H1 (cell line): ENCODE data around the gene CHPF. TPM values are rescaled to one million over a fixed set of nuclear protein-coding genes. Genes with fewer than 3 reads are reported as not detected.
A peak's percentile ranks its signal among the peaks of the same experiment; 100 is the strongest.

Source experiments
- ASH2L ChIP-seq: fragments of 200-600, 300-600 bp; sonication (generic); IDR thresholded peaks from one replicate; pipeline ENCODE4 v1.7.1; 2017; ENCODE audit warnings: low read length
- BACH1 ChIP-seq: IDR thresholded peaks from 2 replicates; pipeline ENCODE4 v1.6.1; 2012; ENCODE audit warnings: low read length, improper control_type of control experiment
- CBX5 ChIP-seq: fragments of 300-800, 300-1000 bp; sonication (generic); IDR thresholded peaks from 2 replicates; pipeline ENCODE4 v1.7.1; 2016; ENCODE audit warnings: antibody characterized with exemption, low read length, low read depth
- CHD2 ChIP-seq: IDR thresholded peaks from 2 replicates; pipeline ENCODE4 v1.6.1; 2012; ENCODE audit warnings: low read length, improper control_type of control experiment
- CTBP2 ChIP-seq: IDR thresholded peaks from 2 replicates; pipeline ENCODE4 v1.7.0; 2011; ENCODE audit warnings: borderline replicate concordance, mild to moderate bottlenecking, moderate library complexity, mixed read lengths, low read length; ENCODE audit not compliant: insufficient read depth, insufficient read length
- E2F6 ChIP-seq: IDR thresholded peaks from 2 replicates; pipeline ENCODE4 v1.6.1; 2012; ENCODE audit warnings: inconsistent platforms
- EGR1 ChIP-seq: IDR thresholded peaks from 2 replicates; pipeline ENCODE4 v1.6.1; 2011; ENCODE audit warnings: low read depth, low read length, borderline replicate concordance
- GABPA ChIP-seq: IDR thresholded peaks from 2 replicates; pipeline ENCODE4 v1.6.1; 2011; ENCODE audit warnings: mild to moderate bottlenecking, low read length, moderate library complexity, borderline replicate concordance; ENCODE audit not compliant: insufficient read depth
- HDAC2 ChIP-seq, 2 experiments: fragments of 300-600 bp in 1 of 2; sonication (generic) in 1 of 2; IDR thresholded peaks; 2 replicates each; pipeline ENCODE4 v1.6.1; 2011 to 2012; ENCODE audit warnings: low read depth in 2 of 2, low read length in 2 of 2, mild to moderate bottlenecking in 2 of 2, moderate library complexity in 2 of 2, borderline replicate concordance in 1 of 2, inconsistent platforms in 1 of 2
- HDAC6 ChIP-seq: IDR thresholded peaks from one replicate; pipeline ENCODE4 v1.7.1; 2012; ENCODE audit warnings: low read depth, mild to moderate bottlenecking, inconsistent platforms, low read length, moderate library complexity
- JUN ChIP-seq: IDR thresholded peaks from 2 replicates; pipeline ENCODE4 v1.6.1; 2011; ENCODE audit warnings: low read depth, mild to moderate bottlenecking, improper control_type of control experiment, low read length
- JUND ChIP-seq: IDR thresholded peaks from 2 replicates; pipeline ENCODE4 v1.6.1; 2011; ENCODE audit warnings: mild to moderate bottlenecking, improper control_type of control experiment, low read length
- MAFK ChIP-seq: IDR thresholded peaks from 2 replicates; pipeline ENCODE4 v1.6.1; 2012; ENCODE audit warnings: low read depth, mild to moderate bottlenecking, improper control_type of control experiment, low read length
- MAX ChIP-seq: IDR thresholded peaks from 2 replicates; pipeline ENCODE4 v1.6.1; 2012; ENCODE audit warnings: inconsistent platforms
- NRF1 ChIP-seq: IDR thresholded peaks from 2 replicates; pipeline ENCODE4 v1.6.1; 2011; ENCODE audit warnings: mild to moderate bottlenecking, low read depth, low read length, improper control_type of control experiment
- POLR2A ChIP-seq, 2 experiments: IDR thresholded peaks; 1 replicate in 1 of 2; 2 replicates in 1 of 2; pipeline ENCODE4 v1.6.1; 2011; ENCODE audit warnings: low read depth in 2 of 2, low read length in 2 of 2, mild to moderate bottlenecking in 2 of 2; ENCODE audit errors: control extremely low read depth in 1 of 2
- RBBP5 ChIP-seq: IDR thresholded peaks from 2 replicates; pipeline ENCODE4 v1.7.1; 2012; ENCODE audit warnings: low read depth, mild to moderate bottlenecking, inconsistent platforms, low read length, moderate library complexity, borderline replicate concordance
- RFX5 ChIP-seq: IDR thresholded peaks from 2 replicates; pipeline ENCODE4 v1.6.1; 2011; ENCODE audit warnings: low read depth, low read length, improper control_type of control experiment, borderline replicate concordance
- SAP30 ChIP-seq: fragments of 300-600 bp; sonication (generic); IDR thresholded peaks from 2 replicates; pipeline ENCODE4 v1.7.1; 2012; ENCODE audit warnings: low read length, moderate library complexity, mild to moderate bottlenecking, inconsistent platforms; ENCODE audit not compliant: insufficient read depth, insufficient replicate concordance
- SIN3A ChIP-seq, 2 experiments: IDR thresholded peaks in 1 of 2; conservative IDR thresholded peaks in 1 of 2; 2 replicates each; pipeline ENCODE4 v1.6.1; 2011 to 2012; ENCODE audit warnings: low read length in 2 of 2, improper control_type of control experiment in 1 of 2, low read depth in 1 of 2, mild to moderate bottlenecking in 1 of 2
- SP1 ChIP-seq: IDR thresholded peaks from 2 replicates; pipeline ENCODE4 v1.6.1; 2011; ENCODE audit warnings: low read depth, low read length
- SUZ12 ChIP-seq: fragments of 200-600 bp; sonication (generic); IDR thresholded peaks from 2 replicates; pipeline ENCODE4 v1.6.1; 2012; ENCODE audit warnings: mild to moderate bottlenecking, inconsistent platforms, low read length, moderate library complexity, mixed read lengths
- TBP ChIP-seq: IDR thresholded peaks from 2 replicates; pipeline ENCODE4 v1.6.1; 2011; ENCODE audit warnings: low read depth, low read length, improper control_type of control experiment
- polyA plus RNA-seq, 7 experiments: library from polyadenylated mRNA; depleted of rRNA in 3 of 7; stranded (reverse) in 5 of 7; unstranded in 2 of 7; fragments of >200 nt in 5 of 7; fragments of 200-250 nt in 2 of 7; gene quantifications; 1 replicate in 5 of 7; 2 replicates in 1 of 7; 4 replicates in 1 of 7; pipeline versions ENCODE4 v1.2.1 to v1.2.3, GENCODE V29; 2011 to 2013; ENCODE audit warnings: missing spikeins in 2 of 7, mixed read lengths in 2 of 7
- total RNA-seq: library from RNA; stranded (reverse); fragmentation: NEBNext Ultra II Directional; extraction: Animal tissue kit (Norgen Biotek cat#: 25700); gene quantifications from 2 replicates; pipeline ENCODE4 v1.2.1, GENCODE V29; 2021

The CHPF gene
- total and polyA plus RNA-seq, 2 of the 8 experiments (the other 6 are each of a cell fraction or from before 2014, with no cell fraction given), result 62.9 to 67.3 TPM

GRCh38 chr2:219576505-219577388 is 33.1 kb upstream of the CHPF start (continued):
- no peak for TF ChIP-seq JUND
- TF ChIP-seq SIN3A (conservative IDR thresholded peaks at IDR 0.05 in 1 of 2, IDR thresholded peaks at IDR 0.05 in 1 of 2; ENCODE audit: low read depth in 1 of 2, low read length in 2 of 2), result peak; percentile 41 to 44; a peak in 1 of 4 replicates
- peak; percentile 94 for TF ChIP-seq RBBP5
- peak; percentile 83 for TF ChIP-seq ASH2L
- TF ChIP-seq NRF1, result no peak
- peak; percentile 41; the same call in 1 of the 2 replicates for TF ChIP-seq E2F6
- no peak for TF ChIP-seq TBP
- peak; percentile 36; the same call in 1 of the 2 replicates for TF ChIP-seq MAX
- TF ChIP-seq EGR1, result no peak
- peak; percentile 46; the same call in 1 of the 2 replicates for TF ChIP-seq MAFK
- TF ChIP-seq BACH1, result peak; percentile 74
- 0 out of 4 replicates have a peak, but pooled peaks of 1 of the 2 experiments have one; percentile 51 for TF ChIP-seq HDAC2 (IDR thresholded peaks at IDR 0.05; ENCODE audit: borderline replicate concordance in 1 of 2, low read depth in 2 of 2, low read length in 2 of 2)
- TF ChIP-seq CBX5, result no peak
- TF ChIP-seq SP1, result peak; percentile 73; the same call in 1 of the 2 replicates
- TF ChIP-seq CHD2, result no peak
- TF ChIP-seq POLR2A (IDR thresholded peaks at IDR 0.05; ENCODE audit: control extremely low read depth in 1 of 2, low read depth in 2 of 2, low read length in 2 of 2), result peak in 1 of 2 experiments; percentile 38; a peak in 1 of 3 replicates
- TF ChIP-seq HDAC6, result no peak
- TF ChIP-seq SUZ12, result no peak
- no peak for TF ChIP-seq JUN
- peak; percentile 64 for TF ChIP-seq CTBP2
- TF ChIP-seq RFX5, result no peak
- TF ChIP-seq SAP30, result no peak
- TF ChIP-seq GABPA, result no peak
